ENCODE results near the gene PRTFDC1. TPM values are rescaled to one million over a fixed set of nuclear protein-coding genes. Genes with fewer than 3 reads are reported as not detected.

Gene PRTFDC1
- total and polyA plus RNA-seq, 2 donors from 2014 or later: 3.8 to 6.1 TPM

DNA sequence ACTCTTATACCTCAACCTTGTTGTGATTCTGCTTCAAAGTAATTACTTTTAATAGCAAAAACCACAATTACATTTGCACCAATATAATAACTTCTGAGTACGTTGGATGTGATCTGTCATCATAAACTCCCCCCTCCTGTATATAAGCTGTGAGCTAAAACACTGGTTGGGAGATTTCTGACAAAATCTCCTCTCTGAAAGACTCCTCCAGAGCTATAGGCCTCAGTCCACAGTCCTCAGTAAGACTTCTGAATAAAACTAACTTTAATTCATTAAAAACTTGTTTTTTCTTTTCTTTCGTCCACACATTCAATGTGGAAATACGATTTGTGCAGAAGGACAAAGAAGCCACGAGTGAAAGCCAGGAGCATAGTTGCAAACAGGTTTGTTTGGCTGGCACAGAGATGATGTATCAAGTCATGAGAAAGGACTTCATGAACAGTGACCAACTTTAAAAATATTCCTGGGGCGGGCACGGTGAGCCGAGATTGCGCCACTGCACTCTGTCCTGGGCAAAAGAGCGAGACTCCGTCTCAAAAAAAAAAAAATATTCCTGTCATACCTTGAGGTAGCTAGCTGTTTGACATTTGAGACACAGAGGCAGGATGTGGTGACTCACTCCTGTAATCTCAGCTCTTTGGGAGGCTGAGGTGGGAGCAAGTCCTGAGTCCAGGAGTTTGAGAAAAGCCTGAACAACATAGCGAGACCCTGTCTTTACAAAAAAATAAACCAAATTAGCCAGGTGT, 137.7 kb downstream of the PRTFDC1 start:
- Histone ChIP-seq H3K27ac (ENCODE audit: low read depth in 2 of 2, low read length in 2 of 2) (no peak overlapping the region), H3K36me3 (ENCODE audit: control insufficient read depth in 2 of 3, insufficient read depth in 3 of 3, low read length in 3 of 3) (no peaks in the 10 kb centered on the region), H3K9ac (ENCODE audit: low read length in 3 of 3) (no peak overlapping the region), H3K4me1 (ENCODE audit: control insufficient read depth in 2 of 3, insufficient read depth in 2 of 3, low read depth in 1 of 3, low read length in 3 of 3) (no peaks in the 10 kb centered on the region), H3K9me3 (ENCODE audit: control insufficient read depth in 2 of 3, insufficient read depth in 1 of 3, low read length in 3 of 3) (no peaks in the 10 kb centered on the region), H3K4me3 (ENCODE audit: low read length in 3 of 3) (no peak overlapping the region), H3K27me3 (ENCODE audit: control insufficient read depth, insufficient read depth, low read length) (no peaks in the 10 kb centered on the region)
- no peak for DNase-seq
- no peak for FAIRE-seq
- intact Hi-C loops (cut with DNase I): no loop called here
- TF ChIP-seq, protein P1, sequence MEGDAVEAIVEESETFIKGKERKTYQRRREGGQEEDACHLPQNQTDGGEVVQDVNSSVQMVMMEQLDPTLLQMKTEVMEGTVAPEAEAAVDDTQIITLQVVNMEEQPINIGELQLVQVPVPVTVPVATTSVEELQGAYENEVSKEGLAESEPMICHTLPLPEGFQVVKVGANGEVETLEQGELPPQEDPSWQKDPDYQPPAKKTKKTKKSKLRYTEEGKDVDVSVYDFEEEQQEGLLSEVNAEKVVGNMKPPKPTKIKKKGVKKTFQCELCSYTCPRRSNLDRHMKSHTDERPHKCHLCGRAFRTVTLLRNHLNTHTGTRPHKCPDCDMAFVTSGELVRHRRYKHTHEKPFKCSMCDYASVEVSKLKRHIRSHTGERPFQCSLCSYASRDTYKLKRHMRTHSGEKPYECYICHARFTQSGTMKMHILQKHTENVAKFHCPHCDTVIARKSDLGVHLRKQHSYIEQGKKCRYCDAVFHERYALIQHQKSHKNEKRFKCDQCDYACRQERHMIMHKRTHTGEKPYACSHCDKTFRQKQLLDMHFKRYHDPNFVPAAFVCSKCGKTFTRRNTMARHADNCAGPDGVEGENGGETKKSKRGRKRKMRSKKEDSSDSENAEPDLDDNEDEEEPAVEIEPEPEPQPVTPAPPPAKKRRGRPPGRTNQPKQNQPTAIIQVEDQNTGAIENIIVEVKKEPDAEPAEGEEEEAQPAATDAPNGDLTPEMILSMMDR (IDR thresholded peaks at IDR 0.05; ENCODE audit: borderline replicate concordance, extremely low read depth, insufficient read depth): no peak

DNA sequence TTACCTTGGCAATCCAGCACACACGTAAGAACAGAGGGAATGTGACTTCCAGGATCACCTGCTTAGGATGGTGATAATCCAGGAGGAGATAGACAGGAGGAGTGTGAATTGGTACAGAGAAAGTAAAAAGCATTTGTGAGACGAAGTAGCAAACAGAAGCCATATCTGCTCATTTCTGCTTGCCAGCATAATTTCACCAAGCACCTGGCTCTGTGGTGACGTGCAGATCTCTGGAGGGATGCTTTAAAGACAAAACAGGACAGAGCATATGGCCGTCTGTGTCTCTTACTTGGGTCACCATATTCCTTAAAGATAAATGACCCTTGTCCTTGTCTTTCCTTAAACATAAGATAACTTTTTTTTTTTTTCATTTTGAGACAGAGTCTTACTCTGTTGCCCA, 138.6 kb downstream of the PRTFDC1 start:
- H3K4me1 ChIP-seq (ENCODE audit: control insufficient read depth in 2 of 3, insufficient read depth in 2 of 3, low read depth in 1 of 3, low read length in 3 of 3): no peaks in the 10 kb centered on the region
- H3K9ac ChIP-seq (ENCODE audit: low read length in 3 of 3): no peak overlapping the region
- H3K27ac ChIP-seq (ENCODE audit: low read depth in 2 of 2, low read length in 2 of 2): no peak overlapping the region
- no peaks in the 10 kb centered on the region for H3K27me3 ChIP-seq (ENCODE audit: control insufficient read depth, insufficient read depth, low read length)
- no peak for FAIRE-seq
- TF ChIP-seq, protein P1 (IDR thresholded peaks at IDR 0.05; ENCODE audit: borderline replicate concordance, extremely low read depth, insufficient read depth): no peak
- H3K36me3 ChIP-seq (ENCODE audit: control insufficient read depth in 2 of 3, insufficient read depth in 3 of 3, low read length in 3 of 3): no peaks in the 10 kb centered on the region
- H3K9me3 ChIP-seq (ENCODE audit: control insufficient read depth in 2 of 3, insufficient read depth in 1 of 3, low read length in 3 of 3): no peaks in the 10 kb centered on the region
- intact Hi-C loops (cut with DNase I): no loop called here
- H3K4me3 ChIP-seq (ENCODE audit: low read length in 3 of 3): no peak overlapping the region
- DNase-seq: no peak

DNA sequence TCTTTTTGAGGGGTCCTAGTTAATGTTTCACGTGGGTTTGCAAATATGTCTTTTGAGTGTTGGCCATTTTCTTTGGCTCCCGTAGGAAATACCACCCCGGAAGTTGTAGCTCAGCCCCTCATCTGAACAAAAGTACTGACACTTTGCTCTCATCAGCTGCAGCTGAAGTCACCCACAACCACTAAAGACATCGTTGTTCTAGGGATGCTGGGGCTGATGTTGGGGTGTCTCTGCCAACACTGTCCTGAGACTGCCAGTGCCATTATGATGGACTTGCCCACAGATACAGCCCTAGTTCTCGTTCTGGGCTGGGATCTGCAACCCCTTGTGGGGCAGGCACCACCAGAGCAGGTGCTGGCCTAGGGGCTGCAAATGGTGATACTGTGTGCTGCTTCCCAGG, 146.1 kb downstream of the PRTFDC1 start:
- DNase-seq: no peak
- no peaks in the 10 kb centered on the region for H3K27me3 ChIP-seq (ENCODE audit: control insufficient read depth, insufficient read depth, low read length)
- TF ChIP-seq, protein P1 (IDR thresholded peaks at IDR 0.05; ENCODE audit: borderline replicate concordance, extremely low read depth, insufficient read depth): no peak
- no peak for FAIRE-seq
- no peak overlapping the region for H3K27ac ChIP-seq (ENCODE audit: low read depth in 2 of 2, low read length in 2 of 2)
- H3K36me3 ChIP-seq (ENCODE audit: control insufficient read depth in 2 of 3, insufficient read depth in 3 of 3, low read length in 3 of 3): no peaks in the 10 kb centered on the region
- intact Hi-C loops (cut with DNase I): no loop called here
- H3K9me3 ChIP-seq (ENCODE audit: control insufficient read depth in 2 of 3, insufficient read depth in 1 of 3, low read length in 3 of 3): no peaks in the 10 kb centered on the region
- H3K4me3 ChIP-seq (ENCODE audit: low read length in 3 of 3): no peak overlapping the region
- H3K9ac ChIP-seq (ENCODE audit: low read length in 3 of 3): no peak overlapping the region
- H3K4me1 ChIP-seq (ENCODE audit: control insufficient read depth in 2 of 3, insufficient read depth in 2 of 3, low read depth in 1 of 3, low read length in 3 of 3): no peaks in the 10 kb centered on the region
